HCT116 (cell line): ENCODE data around the gene IFITM2. TPM values are rescaled to one million over a fixed set of nuclear protein-coding genes. Genes with fewer than 3 reads are reported as not detected.

Experiments used
- ATAC-seq: fragments of 200-7000 bp; cut with Tn5 transposase; 2 replicates; pipeline ENCODE4 v1.9.1; 2020; ENCODE audit warnings: mild to moderate bottlenecking, moderate library complexity
- BruUV-seq: library from RNA; stranded (reverse); fragments of 400-500 nt; replicated peaks from 2 replicates; lab custom pipeline; 2021; lab: Mats Ljungman, UMichigan
- CTCF ChIA-PET: fragments of 300-600 bp; sonication (Branson Sonifier 250); formaldehyde crosslinking; loops from one replicate; lab custom pipeline; 2021; ENCODE audit warnings: antibody characterized with exemption; lab: Charles Lee
- POLR2A ChIA-PET: fragments of 300-600, 350-600 bp; sonication (Branson Sonifier 250); formaldehyde crosslinking; loops from one replicate; lab custom pipeline; 2021; ENCODE audit warnings: antibody characterized with exemption; lab: Charles Lee
- RAD21 ChIA-PET, 2 experiments: fragments of 300-600 bp; sonication (Branson Sonifier 250); formaldehyde crosslinking; loops; one replicate each; lab custom pipeline; 2023; ENCODE audit warnings: low total read pairs in 2 of 2; ENCODE audit not compliant: uncharacterized antibody in 2 of 2, unreplicated experiment in 2 of 2, low non-redundant PET in 1 of 2; lab: Charles Lee
- DNase-seq: peaks from one replicate; pipeline ENCODE4 v3.0.0-alpha.2; 2010; ENCODE audit warnings: low read depth, low spot score
- H2AFZ ChIP-seq: fragments of 200-600 bp; shearing (Covaris generic), sonication (generic); 2 replicates; pipeline ENCODE4 v1.6.1; 2017; ENCODE audit warnings: low read depth, mixed run types, mixed read lengths, antibody characterized with exemption, low read length; ENCODE audit not compliant: poor library complexity, severe bottlenecking
- H3K27ac ChIP-seq: 2 replicates; pipeline ENCODE4 v1.5.1; 2012; ENCODE audit warnings: low read depth, low read length
- H3K27me3 ChIP-seq: fragments of 200-600 bp; sonication (generic); 2 replicates; pipeline ENCODE4 v1.6.1; 2016; ENCODE audit warnings: mixed run types, low read length, mixed read lengths; ENCODE audit not compliant: insufficient read depth
- H3K36me3 ChIP-seq, 2 experiments: fragments of 200-500 bp in 1 of 2; fragments of 200-600 bp in 1 of 2; sonication (Bioruptor generic) in 1 of 2; sonication (generic) in 1 of 2; 2 replicates each; pipeline versions ENCODE4 v1.5.1 to v1.6.1; 2014 to 2016; ENCODE audit warnings: low read length in 2 of 2, inconsistent platforms in 1 of 2, mixed read lengths in 1 of 2, mixed run types in 1 of 2; ENCODE audit not compliant: insufficient read depth in 2 of 2, control insufficient read depth in 1 of 2
- H3K4me1 ChIP-seq, 2 experiments: fragments of 200-600 bp in 1 of 2; sonication (generic) in 1 of 2; 2 replicates each; pipeline versions ENCODE4 v1.5.1 to v1.6.1; 2012 to 2017; ENCODE audit warnings: low read length in 2 of 2, inconsistent platforms in 1 of 2, mild to moderate bottlenecking in 1 of 2, mixed read lengths in 1 of 2, mixed run types in 1 of 2, moderate library complexity in 1 of 2; ENCODE audit not compliant: insufficient read depth in 2 of 2, control insufficient read depth in 1 of 2
- H3K4me2 ChIP-seq: fragments of 200-600 bp; sonication (generic); 2 replicates; pipeline ENCODE4 v1.6.1; 2017; ENCODE audit warnings: mixed run types, low read length, mixed read lengths
- H3K4me3 ChIP-seq, 2 experiments: fragments of 200-600 bp in 1 of 2; sonication (generic) in 1 of 2; replicated peaks in 1 of 2; 2 replicates each; pipeline ENCODE4 v1.5.1; 2011 to 2016; ENCODE audit warnings: low read length in 2 of 2, control low read depth in 1 of 2, low read depth in 1 of 2, mild to moderate bottlenecking in 1 of 2, mixed read lengths in 1 of 2, mixed run types in 1 of 2
- H3K79me2 ChIP-seq: fragments of 200-600 bp; sonication (generic); 2 replicates; pipeline ENCODE4 v1.6.1; 2017; ENCODE audit warnings: mild to moderate bottlenecking, mixed run types, low read length, moderate library complexity, mixed read lengths; ENCODE audit not compliant: insufficient read depth
- H3K9ac ChIP-seq: fragments of 200-600 bp; sonication (generic); 2 replicates; pipeline ENCODE4 v1.6.1; 2016; ENCODE audit warnings: low read length, mixed read lengths
- H3K9me2 ChIP-seq: fragments of 200-600 bp; sonication (generic), shearing (Covaris generic); 2 replicates; pipeline ENCODE4 v1.6.1; 2017; ENCODE audit warnings: mixed run types, mild to moderate bottlenecking, moderate library complexity; ENCODE audit not compliant: insufficient read depth
- H3K9me3 ChIP-seq, 2 experiments: fragments of 200-500 bp in 1 of 2; fragments of 200-600 bp in 1 of 2; sonication (Bioruptor generic) in 1 of 2; sonication (generic) in 1 of 2; 2 replicates each; pipeline ENCODE4 v1.6.1; 2014 to 2017; ENCODE audit warnings: low read length in 2 of 2, mixed read lengths in 2 of 2, inconsistent platforms in 1 of 2, low read depth in 1 of 2, mild to moderate bottlenecking in 1 of 2, mixed run types in 1 of 2, moderate library complexity in 1 of 2; ENCODE audit not compliant: control insufficient read depth in 1 of 2, insufficient read depth in 1 of 2
- H4K20me1 ChIP-seq: fragments of 200-600 bp; sonication (generic), shearing (Covaris generic); 2 replicates; pipeline ENCODE4 v1.6.1; 2017; ENCODE audit warnings: mixed run types, mild to moderate bottlenecking, moderate library complexity; ENCODE audit not compliant: insufficient read depth
- EGR1 ChIP-seq: IDR thresholded peaks from 2 replicates; pipeline ENCODE4 v1.6.1; 2012; ENCODE audit warnings: low read depth
- ELF1 ChIP-seq: IDR thresholded peaks from 2 replicates; pipeline ENCODE4 v1.6.1; 2012; ENCODE audit warnings: low read depth, borderline replicate concordance
- EZH2 ChIP-seq: fragments of 200-600 bp; sonication (generic); IDR thresholded peaks from 2 replicates; pipeline ENCODE4 v1.6.1; 2017; ENCODE audit warnings: antibody characterized with exemption, mixed run types
- FOSL1 ChIP-seq: IDR thresholded peaks from 2 replicates; pipeline ENCODE4 v1.6.1; 2012; ENCODE audit warnings: low read depth
- JUND ChIP-seq: IDR thresholded peaks from 2 replicates; pipeline ENCODE4 v1.6.1; 2012
- MAX ChIP-seq: IDR thresholded peaks from 2 replicates; pipeline ENCODE4 v1.6.1; 2012
- RAD21 ChIP-seq: IDR thresholded peaks from 2 replicates; pipeline ENCODE4 v1.6.1; 2012; ENCODE audit warnings: low read depth, mild to moderate bottlenecking
- REST ChIP-seq: IDR thresholded peaks from 2 replicates; pipeline ENCODE4 v1.6.1; 2012; ENCODE audit warnings: low read depth
- SRF ChIP-seq: IDR thresholded peaks from 2 replicates; pipeline ENCODE4 v1.6.1; 2012; ENCODE audit warnings: low read depth
- TCF7L2 ChIP-seq: IDR thresholded peaks from 2 replicates; pipeline ENCODE4 v1.7.0; 2011; ENCODE audit warnings: borderline replicate concordance, inconsistent platforms; ENCODE audit not compliant: insufficient read depth, insufficient read length; ENCODE audit errors: extremely low read depth
- ZFX ChIP-seq: fragments of 450-650 bp; IDR thresholded peaks from 2 replicates; pipeline ENCODE4 v1.6.1; 2017
- intact Hi-C: fragments of 100-400 bp; cut with micrococcal nuclease; formaldehyde crosslinking; loops from 2 replicates; pipeline ENCODE4 v1.10.0; 2022
- total RNA-seq: library from RNA; stranded (reverse); gene quantifications from one replicate; pipeline ENCODE4 v1.2.1, GENCODE V29; 2021; ENCODE audit not compliant: unreplicated experiment

The IFITM2 gene
- total RNA-seq, 1 experiment from 2014 or later: 106 TPM

DNA sequence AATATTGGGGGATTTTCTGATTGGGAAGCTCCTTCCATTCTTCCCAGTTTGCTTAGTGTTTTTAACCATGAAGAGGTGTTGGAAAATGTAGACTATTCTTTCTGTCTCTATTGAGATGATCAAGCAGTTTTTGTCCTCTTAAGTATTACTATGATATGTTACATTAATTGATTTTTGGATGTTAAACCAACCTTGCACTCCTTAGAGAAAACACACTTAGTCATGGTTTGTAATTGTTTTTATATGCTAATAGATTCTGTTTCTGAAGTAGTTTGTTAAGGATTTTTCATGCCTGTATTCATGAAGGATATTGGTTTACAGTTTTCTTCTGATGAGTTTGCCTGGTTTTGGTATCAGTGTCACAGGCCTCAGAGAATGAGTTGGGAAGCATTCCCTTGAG lies 31.4 kb upstream of the IFITM2 start:
- Histone ChIP-seq H3K27ac (no peak overlapping the region), H3K27me3 (no peaks in the 10 kb centered on the region), H3K9me3 (no peaks in the 10 kb centered on the region), H3K4me2 (no peak overlapping the region), H3K9me2 (no peaks in the 10 kb centered on the region), H3K4me3 (no peak overlapping the region), H3K9ac (no peak overlapping the region), H2AFZ (no peak overlapping the region), H3K4me1 (no peaks in the 10 kb centered on the region), H3K36me3 (no peaks in the 10 kb centered on the region), H4K20me1 (no peaks in the 10 kb centered on the region), H3K79me2 (no peaks in the 10 kb centered on the region)
- RAD21 ChIA-PET: no interaction called here
- BruUV-seq: no TSS peak
- CTCF ChIA-PET: interaction anchor here (0.6 kb wide), 1 partner anchor 80 kb away, joined by 3 read pairs; no protein-coding TSS in a partner anchor
- TF ChIP-seq EGR1 (no peak), RAD21 (no peak), MAX (no peak), SRF (no peak), ELF1 (no peak), ZFX (no peak), EZH2 (no peak)
- no peak for ATAC-seq
- DNase-seq: no peak
- intact Hi-C loops: no loop called here
- POLR2A ChIA-PET: no interaction called here

DNA sequence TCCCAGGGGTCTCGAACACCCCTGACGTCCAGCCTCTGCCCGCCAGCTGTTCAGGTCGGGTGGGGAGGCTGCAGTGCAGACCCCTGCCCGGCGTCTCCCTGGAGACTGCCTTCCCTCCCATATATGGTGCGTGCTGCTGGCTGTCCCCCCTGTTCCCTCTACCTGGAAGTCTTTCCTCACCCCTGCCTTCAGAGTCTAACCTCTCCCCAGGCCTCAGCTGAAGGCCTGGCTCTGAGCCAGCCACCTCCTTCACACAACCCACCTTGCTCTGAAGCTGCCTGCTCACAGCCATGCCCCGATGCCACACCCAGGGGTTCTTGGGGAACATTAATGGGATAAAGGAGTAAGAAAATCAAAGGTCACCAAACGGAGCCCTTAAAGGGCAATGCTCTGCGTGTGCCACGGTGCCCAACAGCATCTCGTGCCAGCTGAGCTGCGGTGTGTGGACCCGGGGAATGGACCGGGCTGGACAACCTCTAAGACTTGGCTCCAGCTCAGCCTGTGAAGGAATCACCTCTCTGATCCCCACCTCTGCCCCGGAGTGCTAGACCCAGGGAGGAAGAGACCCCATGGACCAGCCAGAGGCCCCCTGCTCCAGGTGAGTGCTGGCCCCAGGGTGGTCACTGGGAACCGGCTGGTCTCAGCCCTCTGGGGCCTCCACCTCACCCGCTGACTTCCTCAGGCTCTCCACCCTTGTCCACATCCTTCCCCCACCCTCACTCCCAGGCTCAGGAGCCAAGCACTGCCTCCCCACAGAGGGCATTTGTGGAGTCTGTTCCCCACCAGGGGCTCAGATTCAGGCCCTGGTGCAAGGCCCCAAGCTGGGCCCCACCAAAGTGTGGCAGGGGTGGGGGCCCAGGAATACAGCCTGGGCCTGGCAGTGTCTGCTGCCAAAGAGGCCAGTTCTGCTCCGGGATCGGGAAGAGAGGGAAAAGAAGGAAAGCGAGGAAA lies 29.3 kb upstream of the IFITM2 start, which contains the start of gene NLRP6:
NLRP6 (plus strand) TSS at position 407 of the 951 bp plus-strand sequence; CDS start at position 570, 163 bp downstream.
- H3K27ac ChIP-seq: no peak within 1 kb of the TSS; the same call in 1 of the 2 replicates
- intact Hi-C loops: no loop called here
- H3K9me3 ChIP-seq: no peaks in the 10 kb centered on the region
- DNase-seq (no peak), ATAC-seq (no peak)
- no TSS peak for BruUV-seq
- ChIA-PET CTCF (no interaction called here), POLR2A (no interaction called here), RAD21 (no interaction called here)
- peaks cover 0 to 3% of the 10 kb centered on the region in 2 experiments; a peak in 1 of 4 replicates for H3K4me1 ChIP-seq
- TF ChIP-seq TCF7L2 (no peak), REST (no peak), JUND (no peak), FOSL1 (no peak)
- H3K4me3 ChIP-seq: no peak within 1 kb of the TSS
- no peaks in the 10 kb centered on the region for H3K36me3 ChIP-seq
- H3K27me3 ChIP-seq: no peaks in the 10 kb centered on the region
- H4K20me1 ChIP-seq: no peaks in the 10 kb centered on the region
- H3K4me2 ChIP-seq: no peak within 1 kb of the TSS
- H3K9me2 ChIP-seq: no peaks in the 10 kb centered on the region
- no peak within 1 kb of the TSS for H3K9ac ChIP-seq
- H2AFZ ChIP-seq: no peak within 1 kb of the TSS
- H3K79me2 ChIP-seq: no peaks in the 10 kb centered on the region
